Neuronal stem cell (in vitro differentiated cells): ENCODE data around the gene DBNL.

Experiments used
- DNase-seq: peaks from one replicate; pipeline ENCODE4 v3.0.0-alpha.2; 2013; ENCODE audit warnings: low spot score
- H2AFZ ChIP-seq: one replicate; pipeline ENCODE4 v1.6.1; 2013; ENCODE audit warnings: mild to moderate bottlenecking, low read length, inconsistent platforms
- H2AK5ac ChIP-seq: 2 replicates; pipeline ENCODE4 v1.6.1; 2013; ENCODE audit warnings: low read depth, mild to moderate bottlenecking, inconsistent platforms, low read length, moderate library complexity, mixed read lengths
- H2BK120ac ChIP-seq: 2 replicates; pipeline ENCODE4 v1.6.1; 2013; ENCODE audit warnings: low read depth, mild to moderate bottlenecking, inconsistent platforms, low read length, moderate library complexity, mixed read lengths
- H2BK12ac ChIP-seq: one replicate; pipeline ENCODE4 v1.6.1; 2013; ENCODE audit warnings: low read length, inconsistent platforms
- H2BK15ac ChIP-seq: 2 replicates; pipeline ENCODE4 v1.6.1; 2013; ENCODE audit warnings: mild to moderate bottlenecking, low read length, inconsistent platforms, mixed read lengths
- H2BK5ac ChIP-seq: one replicate; pipeline ENCODE4 v1.6.1; 2013; ENCODE audit warnings: inconsistent platforms, mild to moderate bottlenecking, low read length, moderate library complexity
- H3K14ac ChIP-seq: one replicate; pipeline ENCODE4 v1.6.1; 2013; ENCODE audit warnings: low read length, inconsistent platforms
- H3K18ac ChIP-seq: 2 replicates; pipeline ENCODE4 v1.6.1; 2013; ENCODE audit warnings: low read length, inconsistent platforms
- H3K23ac ChIP-seq: 2 replicates; pipeline ENCODE4 v1.6.1; 2013; ENCODE audit warnings: low read depth, mild to moderate bottlenecking, mixed read lengths, low read length, inconsistent platforms; ENCODE audit not compliant: poor library complexity
- H3K27ac ChIP-seq: replicated peaks from 3 replicates; pipeline ENCODE4 v1.5.1; 2013; ENCODE audit warnings: low read length, inconsistent platforms
- H3K27me3 ChIP-seq, 3 experiments: 2 replicates each; pipeline ENCODE4 v1.6.1; 2013; ENCODE audit warnings: low read length in 3 of 3, mild to moderate bottlenecking in 2 of 3, inconsistent platforms in 1 of 3, low read depth in 1 of 3, mixed read lengths in 1 of 3, moderate library complexity in 1 of 3; ENCODE audit not compliant: control insufficient read depth in 3 of 3, insufficient read depth in 3 of 3
- H3K36me3 ChIP-seq, 2 donors: replicated peaks in 1 of 2; 2 replicates each; pipeline ENCODE4 v1.6.1; 2013; ENCODE audit warnings: low read length in 2 of 2; ENCODE audit not compliant: control insufficient read depth in 2 of 2, insufficient read depth in 2 of 2
- H3K4ac ChIP-seq: 2 replicates; pipeline ENCODE4 v1.6.1; 2013; ENCODE audit warnings: inconsistent platforms, mild to moderate bottlenecking, low read length, moderate library complexity
- H3K4me1 ChIP-seq, 2 donors: 1 replicate in 1 of 2; 2 replicates in 1 of 2; pipeline ENCODE4 v1.6.1; 2013; ENCODE audit warnings: low read length in 2 of 2, low read depth in 1 of 2; ENCODE audit not compliant: control insufficient read depth in 2 of 2, insufficient read depth in 1 of 2
- H3K4me2 ChIP-seq: one replicate; pipeline ENCODE4 v1.6.1; 2013; ENCODE audit warnings: mild to moderate bottlenecking, low read length, inconsistent platforms; ENCODE audit not compliant: insufficient read depth, poor library complexity, severe bottlenecking
- H3K4me3 ChIP-seq, 2 donors: 2 replicates each; pipeline ENCODE4 v1.5.1; 2013; ENCODE audit warnings: low read length in 2 of 2, mild to moderate bottlenecking in 2 of 2, inconsistent platforms in 1 of 2, moderate library complexity in 1 of 2
- H3K79me1 ChIP-seq: one replicate; pipeline ENCODE4 v1.6.1; 2013; ENCODE audit warnings: low read depth, mild to moderate bottlenecking, inconsistent platforms, low read length, moderate library complexity
- H3K9ac ChIP-seq: one replicate; pipeline ENCODE4 v1.6.1; 2013; ENCODE audit warnings: mild to moderate bottlenecking, low read depth, low read length, inconsistent platforms; ENCODE audit not compliant: poor library complexity
- H3K9me3 ChIP-seq, 2 donors: replicated peaks in 1 of 2; 2 replicates each; pipeline versions ENCODE3 to v1.6.1; 2013; ENCODE audit warnings: low read length in 2 of 2, mild to moderate bottlenecking in 2 of 2, inconsistent platforms in 1 of 2, low read depth in 1 of 2, mixed read lengths in 1 of 2, moderate library complexity in 1 of 2; ENCODE audit not compliant: control insufficient read depth in 2 of 2, insufficient read depth in 1 of 2
- H4K8ac ChIP-seq: one replicate; pipeline ENCODE4 v1.6.1; 2013; ENCODE audit warnings: low read depth, mild to moderate bottlenecking, inconsistent platforms, low read length, moderate library complexity
- H4K91ac ChIP-seq: one replicate; pipeline ENCODE4 v1.6.1; 2013; ENCODE audit warnings: low read length, low read depth, mild to moderate bottlenecking, inconsistent platforms; ENCODE audit not compliant: poor library complexity
- whole genome bisulfite sequencing, 2 donors: extraction: QIAGEN DNeasy Blood & Tissue Kit; methylation state at CpG; one replicate each; pipeline ENCODE4 v1.1.7; 2013; ENCODE audit warnings: missing lambda C conversion rate in 2 of 2, mixed read lengths in 1 of 2; ENCODE audit not compliant: insufficient read length in 2 of 2, insufficient replicate concordance in 1 of 2; ENCODE audit errors: extremely low coverage in 2 of 2; 5-methylcytosine and 5-hydroxymethylcytosine counted together

The DBNL gene

GRCh38 chr7:44107961-44108767, 63.7 kb downstream of the DBNL start:
- DNase-seq = no peak
- peak overlapping the region; percentile 43 for H3K23ac ChIP-seq
- H3K14ac ChIP-seq = no peak overlapping the region
- no peak overlapping the region for H2AFZ ChIP-seq
- no peak overlapping the region for H3K9ac ChIP-seq
- no peak overlapping the region for H2AK5ac ChIP-seq
- no peak overlapping the region for H3K18ac ChIP-seq
- H3K27me3 ChIP-seq = peaks cover 0 to 8% (median 0%) of the 10 kb centered on the region in 3 experiments
- no peak overlapping the region for H3K4me3 ChIP-seq
- no peak overlapping the region for H4K91ac ChIP-seq
- no peak overlapping the region for H2BK120ac ChIP-seq
- H4K8ac ChIP-seq = peak overlapping the region; percentile 3
- peaks cover 8 to 10% of the 10 kb centered on the region in 2 donors for H3K4me1 ChIP-seq
- peak overlapping the region; percentile 41 for H2BK12ac ChIP-seq
- no CpG with 5 or more reads among the region's 21 CpGs for WGBS, 2 donors
- H3K4me2 ChIP-seq = no peak overlapping the region
- H2BK15ac ChIP-seq = no peak overlapping the region
- H3K27ac ChIP-seq = no peak overlapping the region
- H3K9me3 ChIP-seq = peaks cover 0 to 2% of the 10 kb centered on the region in 2 donors
- no peaks in the 10 kb centered on the region for H3K79me1 ChIP-seq
- H2BK5ac ChIP-seq = no peak overlapping the region
- peaks cover 18 to 32% of the 10 kb centered on the region in 2 donors for H3K36me3 ChIP-seq
- no peak overlapping the region for H3K4ac ChIP-seq

GRCh38 chr7:44108768-44109750, 64.6 kb downstream of the DBNL start:
- no peak overlapping the region for H3K4me2 ChIP-seq
- no peak overlapping the region for H4K91ac ChIP-seq
- no peak overlapping the region for H2BK12ac ChIP-seq
- H3K36me3 ChIP-seq = peaks cover 24 to 39% of the 10 kb centered on the region in 2 donors
- no peak overlapping the region for H2BK15ac ChIP-seq
- no peak for DNase-seq
- H3K14ac ChIP-seq = no peak overlapping the region
- H2BK120ac ChIP-seq = no peak overlapping the region
- H2AK5ac ChIP-seq = no peak overlapping the region
- no CpG with 5 or more reads among the region's 21 CpGs for WGBS, 2 donors
- peak overlapping the region; percentile 48 for H2BK5ac ChIP-seq
- H3K4me3 ChIP-seq = no peak overlapping the region
- no peak overlapping the region for H4K8ac ChIP-seq
- H3K27me3 ChIP-seq = peaks cover 0 to 2% (median 0%) of the 10 kb centered on the region in 3 experiments
- no peak overlapping the region for H3K23ac ChIP-seq
- H3K9me3 ChIP-seq = peaks cover 0 to 2% of the 10 kb centered on the region in 2 donors
- H2AFZ ChIP-seq = no peak overlapping the region
- H3K4ac ChIP-seq = no peak overlapping the region
- peaks cover 5 to 6% of the 10 kb centered on the region in 2 donors for H3K4me1 ChIP-seq
- no peak overlapping the region for H3K27ac ChIP-seq
- no peaks in the 10 kb centered on the region for H3K79me1 ChIP-seq
- H3K18ac ChIP-seq = no peak overlapping the region
- peak overlapping the region; percentile 21 for H3K9ac ChIP-seq

- peaks cover 5% of the 10 kb centered on the region in 2 donors for H3K4me1 ChIP-seq
These were observed 65.5 kb downstream of the DBNL start for GRCh38 chr7:44109991-44110390.

More at GRCh38 chr7:44109991-44110390, 65.5 kb downstream of the DBNL start:
- H3K9me3 ChIP-seq = peaks cover 0 to 2% of the 10 kb centered on the region in 2 donors
- H3K4me3 ChIP-seq = no peak overlapping the region
- H3K27ac ChIP-seq = no peak overlapping the region
- no peaks in the 10 kb centered on the region for H3K79me1 ChIP-seq
- peak overlapping the region; percentile 17 for H4K8ac ChIP-seq
- H3K4me2 ChIP-seq = no peak overlapping the region
- H3K9ac ChIP-seq = no peak overlapping the region
- no peaks in the 10 kb centered on the region for H3K27me3 ChIP-seq
- H3K23ac ChIP-seq = no peak overlapping the region
- H2BK120ac ChIP-seq = no peak overlapping the region
- no peak for DNase-seq
- H3K14ac ChIP-seq = no peak overlapping the region
- no CpG with 5 or more reads among the region's 18 CpGs for WGBS, 2 donors
- no peak overlapping the region for H2AFZ ChIP-seq
- no peak overlapping the region for H3K18ac ChIP-seq
- H3K36me3 ChIP-seq = peaks cover 34 to 46% of the 10 kb centered on the region in 2 donors
- H2AK5ac ChIP-seq = no peak overlapping the region
- H4K91ac ChIP-seq = no peak overlapping the region
- H3K4ac ChIP-seq = no peak overlapping the region
- H2BK5ac ChIP-seq = no peak overlapping the region
- H2BK15ac ChIP-seq = no peak overlapping the region
- no peak overlapping the region for H2BK12ac ChIP-seq
